Glutamatergic neuron (in vitro differentiated cells): ENCODE results near the gene TMEM52B. TPM values are rescaled to one million over a fixed set of nuclear protein-coding genes. Genes with fewer than 3 reads are reported as not detected.
"Not testable (repeated sequence)": the region's sequence is repeated elsewhere in the genome, so short reads cannot be mapped to it uniquely, and the experiment has no call there.

Experiments used
- DNase-seq: peaks from one replicate; pipeline ENCODE4 v3.0.0; 2022
- H3K27ac Mint-ChIP-seq: one replicate; pipeline ENCODE4 v1.8.0; 2020; ENCODE audit warnings: mild to moderate bottlenecking, mixed read lengths, inconsistent platforms; ENCODE audit not compliant: unreplicated experiment
- H3K27me3 Mint-ChIP-seq: one replicate; pipeline ENCODE4 v1.8.0; 2020; ENCODE audit warnings: mild to moderate bottlenecking, moderate library complexity, mixed read lengths, inconsistent platforms; ENCODE audit not compliant: unreplicated experiment
- H3K36me3 Mint-ChIP-seq: one replicate; pipeline ENCODE4 v1.8.0; 2020; ENCODE audit warnings: mild to moderate bottlenecking, mixed read lengths, inconsistent platforms; ENCODE audit not compliant: unreplicated experiment
- H3K4me1 Mint-ChIP-seq: one replicate; pipeline ENCODE4 v1.8.0; 2020; ENCODE audit warnings: mild to moderate bottlenecking, low read depth, mixed read lengths, inconsistent platforms; ENCODE audit not compliant: unreplicated experiment
- H3K4me3 Mint-ChIP-seq: one replicate; pipeline ENCODE4 v1.8.0; 2020; ENCODE audit warnings: mild to moderate bottlenecking, mixed read lengths, inconsistent platforms; ENCODE audit not compliant: unreplicated experiment
- H3K9me3 Mint-ChIP-seq: one replicate; pipeline ENCODE4 v1.8.0; 2020; ENCODE audit warnings: mild to moderate bottlenecking, moderate library complexity, mixed read lengths, inconsistent platforms; ENCODE audit not compliant: unreplicated experiment
- total RNA-seq: library from RNA; stranded (reverse); fragmentation: NEBNext Ultra II Directional; extraction: Animal tissue kit (Norgen Biotek cat#: 25700); gene quantifications from one replicate; pipeline ENCODE4 v1.2.1, GENCODE V29; 2021; ENCODE audit not compliant: unreplicated experiment
- TF ChIP-seq, protein P1 (sequence below): fragments of 200-600 bp; sonication (generic); IDR thresholded peaks from one replicate; pipeline ENCODE4 v1.5.0; 2021; ENCODE audit not compliant: partially characterized antibody, unreplicated experiment

TMEM52B gene
- total RNA-seq, 1 donor from 2014 or later = not detected

DNA sequence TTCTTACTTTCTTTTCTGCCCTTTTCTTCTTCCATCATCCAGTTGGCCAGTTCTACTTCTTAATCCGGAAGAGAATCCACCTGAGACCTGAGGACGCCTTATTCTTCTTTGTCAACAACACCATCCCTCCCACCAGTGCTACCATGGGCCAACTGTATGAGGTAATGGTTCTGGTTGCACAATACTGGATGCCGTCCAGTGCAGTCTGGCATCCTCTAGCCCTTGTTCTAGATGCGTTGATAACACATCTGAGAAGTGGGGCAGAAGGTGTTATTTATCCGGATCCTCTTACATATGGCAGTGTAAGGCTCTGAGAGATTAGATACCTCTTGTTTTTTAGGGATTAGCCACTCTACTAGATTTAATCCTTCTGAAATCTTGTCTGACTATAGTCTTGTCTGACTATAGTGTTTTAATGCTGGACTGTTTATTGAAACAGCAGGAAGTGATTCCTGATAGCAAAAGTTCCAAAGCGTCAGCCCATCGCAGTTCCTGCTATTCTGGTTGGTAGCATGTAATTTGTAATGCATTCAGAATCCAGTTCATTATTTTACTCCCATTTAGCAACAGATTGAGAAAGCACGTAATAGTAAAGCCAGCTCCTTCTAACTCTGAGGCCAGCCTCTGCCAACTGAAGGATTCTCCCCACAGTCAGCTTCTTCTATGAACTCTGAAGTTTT lies 41.7 kb downstream of the TMEM52B start:
- Mint-ChIP-seq H3K36me3 (peaks cover 10% of the 10 kb centered on the region), H3K27me3 (peaks cover 5% of the 10 kb centered on the region), H3K4me3 (no peak overlapping the region), H3K9me3 (no peaks in the 10 kb centered on the region), H3K27ac (no peak overlapping the region), H3K4me1 (peaks cover 2% of the 10 kb centered on the region)
- TF ChIP-seq, protein P1, sequence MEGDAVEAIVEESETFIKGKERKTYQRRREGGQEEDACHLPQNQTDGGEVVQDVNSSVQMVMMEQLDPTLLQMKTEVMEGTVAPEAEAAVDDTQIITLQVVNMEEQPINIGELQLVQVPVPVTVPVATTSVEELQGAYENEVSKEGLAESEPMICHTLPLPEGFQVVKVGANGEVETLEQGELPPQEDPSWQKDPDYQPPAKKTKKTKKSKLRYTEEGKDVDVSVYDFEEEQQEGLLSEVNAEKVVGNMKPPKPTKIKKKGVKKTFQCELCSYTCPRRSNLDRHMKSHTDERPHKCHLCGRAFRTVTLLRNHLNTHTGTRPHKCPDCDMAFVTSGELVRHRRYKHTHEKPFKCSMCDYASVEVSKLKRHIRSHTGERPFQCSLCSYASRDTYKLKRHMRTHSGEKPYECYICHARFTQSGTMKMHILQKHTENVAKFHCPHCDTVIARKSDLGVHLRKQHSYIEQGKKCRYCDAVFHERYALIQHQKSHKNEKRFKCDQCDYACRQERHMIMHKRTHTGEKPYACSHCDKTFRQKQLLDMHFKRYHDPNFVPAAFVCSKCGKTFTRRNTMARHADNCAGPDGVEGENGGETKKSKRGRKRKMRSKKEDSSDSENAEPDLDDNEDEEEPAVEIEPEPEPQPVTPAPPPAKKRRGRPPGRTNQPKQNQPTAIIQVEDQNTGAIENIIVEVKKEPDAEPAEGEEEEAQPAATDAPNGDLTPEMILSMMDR = no peak
- no peak for DNase-seq

DNA sequence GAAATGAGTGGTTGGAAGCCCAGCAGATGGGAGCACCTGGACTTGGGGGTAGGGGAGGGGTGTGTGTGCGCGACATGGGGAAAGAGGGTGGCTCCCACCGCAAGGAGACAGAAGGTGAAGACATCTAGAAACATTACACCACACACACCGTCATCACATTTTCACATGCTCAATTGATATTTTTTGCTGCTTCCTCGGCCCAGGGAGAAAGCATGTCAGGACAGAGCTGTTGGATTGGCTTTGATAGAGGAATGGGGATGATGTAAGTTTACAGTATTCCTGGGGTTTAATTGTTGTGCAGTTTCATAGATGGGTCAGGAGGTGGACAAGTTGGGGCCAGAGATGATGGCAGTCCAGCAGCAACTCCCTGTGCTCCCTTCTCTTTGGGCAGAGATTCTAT lies 43.0 kb downstream of the TMEM52B start:
- peaks cover 2% of the 10 kb centered on the region for H3K9me3 Mint-ChIP-seq
- H3K4me1 Mint-ChIP-seq = peaks cover 2% of the 10 kb centered on the region
- no peak for DNase-seq
- H3K4me3 Mint-ChIP-seq = no peak overlapping the region
- peaks cover 5% of the 10 kb centered on the region for H3K27me3 Mint-ChIP-seq
- H3K27ac Mint-ChIP-seq = no peak overlapping the region
- TF ChIP-seq, protein P1 = no peak
- H3K36me3 Mint-ChIP-seq = peaks cover 15% of the 10 kb centered on the region

DNA sequence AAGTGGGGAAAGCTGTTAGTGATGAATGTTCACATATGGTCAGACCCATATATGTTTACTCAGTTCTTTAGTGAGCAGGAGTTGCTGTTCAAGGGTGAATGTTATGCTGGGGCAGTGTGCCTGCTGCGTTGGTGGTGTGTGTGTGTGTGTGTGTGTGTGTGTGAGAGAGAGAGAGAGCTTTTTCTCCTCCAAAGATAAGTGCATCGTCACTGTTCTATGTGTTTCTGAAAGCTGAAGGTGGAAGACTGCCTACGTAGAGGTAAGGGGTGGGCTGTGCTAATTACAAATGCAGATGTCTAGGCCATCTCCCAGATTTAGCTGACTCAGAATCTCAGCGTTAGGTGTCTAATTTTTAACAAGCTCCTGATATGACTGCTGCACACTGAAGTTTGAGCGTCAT lies 44.4 kb downstream of the TMEM52B start:
- H3K4me1 Mint-ChIP-seq = peaks cover 2% of the 10 kb centered on the region
- TF ChIP-seq, protein P1 = no peak
- peaks cover 5% of the 10 kb centered on the region for H3K27me3 Mint-ChIP-seq
- peaks cover 15% of the 10 kb centered on the region for H3K36me3 Mint-ChIP-seq
- H3K9me3 Mint-ChIP-seq = peaks cover 2% of the 10 kb centered on the region
- no peak overlapping the region for H3K27ac Mint-ChIP-seq
- no peak for DNase-seq
- no peak overlapping the region for H3K4me3 Mint-ChIP-seq

DNA sequence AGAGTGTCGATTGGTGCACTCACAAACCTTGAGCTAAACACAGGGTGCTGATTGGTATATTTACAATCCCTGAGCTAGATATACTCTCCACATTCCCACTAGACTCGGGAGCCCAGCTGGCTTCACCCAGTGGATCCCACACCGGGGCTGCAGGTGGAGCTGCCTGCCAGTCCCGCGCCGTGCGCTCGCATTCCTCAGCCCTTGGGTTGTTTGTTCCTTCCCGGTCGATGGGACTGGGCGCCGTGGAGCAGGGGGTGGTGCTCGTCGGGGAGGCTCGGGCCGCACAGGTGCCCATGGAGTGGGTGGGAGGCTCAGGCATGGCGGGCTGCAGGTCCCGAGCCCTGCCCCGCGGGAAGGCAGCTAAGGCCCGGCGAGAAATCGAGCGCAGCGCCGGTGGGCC lies 46.6 kb downstream of the TMEM52B start:
- not testable (repeated sequence) for H3K9me3 Mint-ChIP-seq, H3K27me3 Mint-ChIP-seq, DNase-seq, H3K4me3 Mint-ChIP-seq, H3K4me1 Mint-ChIP-seq, H3K27ac Mint-ChIP-seq
- peaks cover 15% of the 10 kb centered on the region for H3K36me3 Mint-ChIP-seq

DNA sequence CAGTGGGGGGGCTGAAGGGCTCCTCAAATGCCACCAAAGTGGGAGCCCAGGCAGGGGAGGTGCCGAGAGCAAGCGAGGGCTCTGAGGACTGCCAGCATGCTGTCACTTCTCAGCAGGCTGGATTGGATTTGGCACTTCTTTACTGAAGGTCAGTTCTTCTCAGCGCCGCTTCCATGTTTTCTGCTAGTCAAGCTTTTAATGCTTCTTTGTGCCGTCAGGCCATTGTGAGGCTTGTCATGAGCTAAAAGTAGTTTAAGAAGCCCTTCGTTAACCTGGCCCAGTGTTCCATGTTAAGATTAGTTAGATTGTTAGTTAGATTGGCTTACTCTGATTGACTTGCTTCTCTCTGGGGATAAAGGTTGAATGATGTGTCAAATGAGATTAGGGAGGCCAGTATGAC lies 47.3 kb downstream of the TMEM52B start:
- no peak overlapping the region for H3K27ac Mint-ChIP-seq

More for the DNA sequence above, 47.3 kb downstream of the TMEM52B start:
- no peak overlapping the region for H3K4me3 Mint-ChIP-seq
- H3K4me1 Mint-ChIP-seq = peaks cover 2% of the 10 kb centered on the region
- TF ChIP-seq, protein P1 = no peak
- H3K27me3 Mint-ChIP-seq = peaks cover 2% of the 10 kb centered on the region
- H3K9me3 Mint-ChIP-seq = peaks cover 2% of the 10 kb centered on the region
- DNase-seq = no peak
- peaks cover 15% of the 10 kb centered on the region for H3K36me3 Mint-ChIP-seq
